T-helper 2 cell treated with Interferon-gamma antibody and Interleukin-4, amounts not matched to agents 5 μg/mL and 100 μg/mL, for 36 hours (primary cell): ENCODE data around the gene GDPD3.
"Not testable (repeated sequence)": the region's sequence is repeated elsewhere in the genome, so short reads cannot be mapped to it uniquely, and the experiment has no call there.

Experiments used
- DNase-seq: peaks from one replicate; pipeline ENCODE4 v3.0.0; 2021; ENCODE audit warnings: low spot score
- H3K27ac Mint-ChIP-seq: one replicate; pipeline ENCODE4 v1.8.0; 2021; ENCODE audit warnings: mild to moderate bottlenecking, mixed read lengths
- H3K27me3 Mint-ChIP-seq: one replicate; pipeline ENCODE4 v1.8.0; 2021; ENCODE audit warnings: low read depth, mixed read lengths
- H3K36me3 Mint-ChIP-seq: one replicate; pipeline ENCODE4 v1.8.0; 2021; ENCODE audit warnings: low read depth, mixed read lengths
- H3K4me1 Mint-ChIP-seq: one replicate; pipeline ENCODE4 v1.8.0; 2021; ENCODE audit warnings: low read depth, mixed read lengths
- H3K4me3 Mint-ChIP-seq: one replicate; pipeline ENCODE4 v1.8.0; 2022; ENCODE audit warnings: mild to moderate bottlenecking, moderate library complexity, mixed read lengths
- H3K9me3 Mint-ChIP-seq: one replicate; pipeline ENCODE4 v1.8.0; 2021; ENCODE audit warnings: mixed read lengths

The GDPD3 gene

DNA sequence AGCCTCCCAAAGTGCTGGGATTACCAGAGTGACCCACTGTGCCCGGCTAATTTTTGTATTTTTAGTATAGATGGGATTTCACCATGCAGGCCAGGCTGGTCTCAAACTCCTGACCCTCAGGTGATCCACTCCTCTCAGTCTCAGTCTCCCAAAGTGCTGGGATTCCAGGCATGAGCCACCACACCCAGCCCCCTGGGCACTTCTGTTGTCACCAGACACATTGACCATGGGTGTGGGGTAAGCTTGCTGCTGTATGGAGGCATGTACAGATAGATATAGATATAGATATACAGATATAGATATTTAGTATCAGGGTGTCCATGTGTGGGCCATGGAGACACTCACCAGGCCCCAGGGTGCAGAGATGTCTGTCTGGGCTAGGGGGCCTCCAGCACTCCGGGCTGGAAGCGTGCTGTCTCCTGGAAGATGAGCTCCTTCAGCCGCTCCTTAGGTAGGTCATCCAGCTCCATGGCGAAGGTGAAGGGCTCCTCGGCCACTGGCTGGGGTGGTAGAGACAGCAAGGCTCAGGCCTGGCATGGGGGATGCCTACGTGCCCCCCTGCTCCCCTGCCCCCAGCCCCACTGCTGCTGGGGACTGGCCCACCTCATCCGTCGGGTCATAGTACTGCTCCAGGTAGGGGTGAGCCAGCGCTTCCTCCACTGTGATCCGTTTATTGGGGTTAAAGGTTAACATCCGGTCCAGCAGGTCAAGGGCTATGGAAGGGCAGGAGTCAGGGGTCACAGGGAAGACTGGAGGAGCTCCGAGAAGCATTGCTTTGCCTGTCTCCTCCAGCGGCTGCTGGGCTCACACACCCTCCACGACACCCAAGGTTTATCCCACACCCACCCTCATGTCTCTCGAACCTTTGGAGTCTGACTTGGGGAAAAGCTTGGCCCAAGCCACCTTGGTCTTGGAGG lies 3.2 kb upstream of the GDPD3 start:
- no peaks in the 10 kb centered on the region for H3K27me3 Mint-ChIP-seq
- DNase-seq: no peak

DNA sequence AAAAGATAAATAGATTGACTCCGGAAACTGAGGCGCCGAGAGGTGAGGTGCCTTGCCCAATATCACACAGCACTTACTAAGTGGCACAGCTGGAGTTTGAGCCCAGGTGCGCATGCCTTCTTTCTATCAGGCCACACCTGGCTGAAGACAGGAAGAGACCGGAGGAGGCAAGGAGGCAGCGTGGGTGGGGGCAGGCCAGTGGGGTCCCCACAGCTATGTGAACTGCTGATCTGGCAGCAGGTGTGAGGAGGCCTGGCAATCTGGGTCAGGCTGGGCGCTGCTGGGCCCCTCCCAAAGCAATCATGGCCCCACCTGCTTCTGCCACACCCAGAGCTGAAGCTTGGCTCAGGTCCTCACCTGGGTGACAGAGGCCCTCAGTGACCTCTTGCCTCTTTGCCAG lies 1.9 kb upstream of the GDPD3 start:
- DNase-seq: no peak
- Mint-ChIP-seq H3K27ac (peak overlapping the region; percentile 26), H3K9me3 (no peaks in the 10 kb centered on the region), H3K27me3 (no peaks in the 10 kb centered on the region), H3K4me3 (no peak overlapping the region), H3K4me1 (peaks cover 3% of the 10 kb centered on the region), H3K36me3 (peaks cover 20% of the 10 kb centered on the region)

More for the DNA sequence above, 3.2 kb upstream of the GDPD3 start:
- no peaks in the 10 kb centered on the region for H3K9me3 Mint-ChIP-seq
- peaks cover 8% of the 10 kb centered on the region for H3K4me1 Mint-ChIP-seq
- H3K36me3 Mint-ChIP-seq: peaks cover 14% of the 10 kb centered on the region
- H3K27ac Mint-ChIP-seq: no peak overlapping the region
- H3K4me3 Mint-ChIP-seq: no peak overlapping the region

DNA sequence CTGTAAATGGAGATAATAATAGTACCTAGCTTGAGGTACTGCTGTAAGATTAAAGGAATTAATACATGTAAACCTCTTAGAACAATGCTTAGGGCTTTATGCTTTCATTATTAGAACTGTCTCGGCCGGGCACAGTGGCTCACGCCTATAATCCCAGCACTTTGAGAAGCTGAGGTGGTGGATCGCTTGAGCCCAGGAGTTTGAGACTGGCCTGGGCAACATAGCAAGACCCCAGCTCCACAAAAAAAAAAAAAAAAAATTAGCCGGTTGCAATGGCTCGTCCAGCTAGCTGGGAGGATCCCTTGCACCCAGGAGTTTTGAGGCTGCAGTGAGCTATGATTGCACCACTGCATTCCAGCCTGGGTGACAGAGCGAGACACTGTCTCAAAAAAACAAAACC lies 1.5 kb upstream of the GDPD3 start:
- not testable (repeated sequence) for H3K4me1 Mint-ChIP-seq, H3K9me3 Mint-ChIP-seq, DNase-seq, H3K4me3 Mint-ChIP-seq, H3K27me3 Mint-ChIP-seq
- H3K36me3 Mint-ChIP-seq: peaks cover 20% of the 10 kb centered on the region
- peak overlapping the region; percentile 26 for H3K27ac Mint-ChIP-seq

DNA sequence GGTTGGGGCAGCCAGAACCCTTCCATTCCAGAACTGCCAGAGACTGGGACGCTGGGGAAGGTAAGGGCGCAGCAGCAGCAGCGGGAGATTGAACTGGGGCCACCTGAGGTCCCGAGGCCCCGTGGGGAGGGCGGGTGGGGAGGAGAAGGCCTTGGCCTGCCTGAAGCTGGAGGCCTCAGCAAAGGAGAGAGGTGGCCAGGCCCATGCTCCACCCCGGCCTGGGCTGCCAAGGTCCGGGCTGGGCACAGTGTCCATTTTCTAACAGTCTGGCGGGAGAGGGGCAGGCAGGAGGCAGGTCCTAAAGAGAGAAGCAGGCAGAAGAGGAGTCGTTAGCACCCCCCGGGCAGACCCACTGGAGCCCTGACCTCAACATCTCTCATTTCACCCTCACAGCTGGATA lies 1.1 kb upstream of the GDPD3 start:
- Mint-ChIP-seq H3K27ac (no peak overlapping the region), H3K4me3 (no peak overlapping the region), H3K4me1 (peaks cover 3% of the 10 kb centered on the region), H3K27me3 (no peaks in the 10 kb centered on the region), H3K9me3 (no peaks in the 10 kb centered on the region), H3K36me3 (peaks cover 18% of the 10 kb centered on the region)
- no peak for DNase-seq

DNA sequence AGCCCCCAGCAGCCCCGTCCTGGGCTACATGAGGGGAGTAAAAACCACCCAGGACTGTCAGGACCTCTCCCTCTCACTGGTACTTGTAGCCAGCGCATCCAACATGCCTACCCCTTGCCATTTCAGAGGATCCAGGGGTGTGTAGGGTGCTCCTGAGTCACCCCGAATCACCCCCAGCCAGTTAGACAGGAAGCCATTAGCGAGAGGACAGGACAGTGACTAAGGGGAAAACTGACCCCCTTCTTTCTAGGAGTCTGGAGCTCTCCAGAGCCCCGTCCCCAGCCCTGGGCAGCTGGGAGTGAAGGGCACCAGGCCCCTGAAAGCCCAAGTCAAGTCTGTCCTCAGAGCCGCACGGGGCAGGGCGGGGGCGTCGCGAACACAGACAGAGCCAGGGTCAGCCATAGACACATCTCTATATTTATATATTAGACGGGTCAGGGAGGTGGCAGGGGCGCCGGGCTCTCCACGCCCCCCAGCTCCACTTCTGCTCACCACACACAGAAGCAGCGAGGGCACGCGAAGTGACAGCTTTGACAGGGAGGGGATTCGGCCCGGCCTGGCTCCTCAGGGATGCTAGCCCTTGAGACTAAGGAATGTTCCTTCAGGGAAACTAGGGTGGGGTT lies 485 bp upstream of the GDPD3 start:
- H3K4me1 Mint-ChIP-seq: peaks cover 3% of the 10 kb centered on the region
- no peaks in the 10 kb centered on the region for H3K9me3 Mint-ChIP-seq
- no peak for DNase-seq
- no peaks in the 10 kb centered on the region for H3K27me3 Mint-ChIP-seq
- H3K4me3 Mint-ChIP-seq: no peak overlapping the region
- peaks cover 17% of the 10 kb centered on the region for H3K36me3 Mint-ChIP-seq
- no peak overlapping the region for H3K27ac Mint-ChIP-seq

DNA sequence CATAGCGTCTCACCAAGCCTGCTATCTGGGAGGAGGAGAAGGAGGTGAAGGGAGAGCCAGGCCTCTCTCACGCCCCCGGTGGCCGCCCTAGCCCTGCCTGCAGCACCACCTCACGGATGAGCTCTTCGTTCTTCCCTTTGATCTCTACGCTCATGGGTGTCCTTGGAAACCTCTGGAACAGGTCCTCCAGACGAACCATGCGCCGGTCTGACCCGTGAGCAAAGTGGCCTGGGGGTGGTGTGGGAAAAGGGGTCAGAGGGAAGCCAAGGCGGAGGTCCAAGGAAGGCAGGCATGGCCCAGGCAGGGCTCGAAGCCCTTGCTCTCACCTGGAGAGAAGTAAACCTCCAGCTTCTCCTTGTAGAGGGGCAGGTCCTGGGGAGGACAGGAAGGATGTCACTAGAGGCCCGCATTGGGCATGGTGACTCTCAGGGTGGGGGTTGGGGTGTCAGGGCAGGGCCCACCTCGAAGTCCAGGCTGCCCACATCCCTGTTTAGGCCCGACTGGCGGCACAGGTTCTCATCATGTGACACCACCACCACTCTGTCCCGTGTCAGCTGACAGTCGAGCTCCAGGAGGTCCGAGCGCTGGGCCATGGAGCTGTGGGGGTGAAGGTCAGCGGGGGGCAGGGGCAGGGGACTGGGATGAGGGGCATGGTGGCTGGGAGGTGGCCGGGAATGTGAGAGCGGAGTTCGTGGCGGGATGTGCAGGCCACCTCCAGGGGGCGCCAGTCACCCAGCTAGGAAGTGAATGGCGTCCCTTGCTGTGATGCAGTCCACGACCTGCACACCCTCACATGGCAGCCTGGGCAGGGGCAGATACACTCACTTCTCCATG lies 923 bp downstream of the GDPD3 start:
- Mint-ChIP-seq H3K27ac (peak overlapping the region; percentile 57), H3K4me1 (peaks cover 3% of the 10 kb centered on the region)
- DNase-seq: peak; percentile 56

DNA sequence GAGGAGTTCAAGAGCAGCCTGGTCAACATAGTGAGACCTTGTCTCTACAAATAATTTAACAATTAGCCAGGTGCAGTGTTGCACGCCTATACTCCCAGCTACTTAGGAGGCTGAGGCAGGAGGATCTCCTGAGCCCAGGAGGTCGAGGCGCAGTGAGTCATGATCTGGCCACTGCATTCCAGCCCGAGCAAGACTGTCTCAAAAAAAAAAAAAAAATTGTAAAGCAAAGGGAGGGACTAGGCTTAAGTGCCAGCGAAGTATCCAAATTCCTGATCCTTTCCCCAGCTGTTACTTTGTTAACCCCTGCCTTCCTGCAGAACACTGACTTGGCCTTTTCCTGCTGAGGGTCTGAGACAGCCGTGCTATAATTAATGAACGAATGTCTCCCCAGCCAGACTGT lies 2.7 kb downstream of the GDPD3 start:
- peaks cover 20% of the 10 kb centered on the region for H3K36me3 Mint-ChIP-seq
- peaks cover 3% of the 10 kb centered on the region for H3K4me1 Mint-ChIP-seq
- no peak overlapping the region for H3K27ac Mint-ChIP-seq
- H3K9me3 Mint-ChIP-seq: no peaks in the 10 kb centered on the region
- no peaks in the 10 kb centered on the region for H3K27me3 Mint-ChIP-seq
- H3K4me3 Mint-ChIP-seq: no peak overlapping the region
- no peak for DNase-seq

More for the DNA sequence above, 923 bp downstream of the GDPD3 start:
- no peaks in the 10 kb centered on the region for H3K27me3 Mint-ChIP-seq
- peaks cover 18% of the 10 kb centered on the region for H3K36me3 Mint-ChIP-seq
- H3K9me3 Mint-ChIP-seq: no peaks in the 10 kb centered on the region
- no peak overlapping the region for H3K4me3 Mint-ChIP-seq

DNA sequence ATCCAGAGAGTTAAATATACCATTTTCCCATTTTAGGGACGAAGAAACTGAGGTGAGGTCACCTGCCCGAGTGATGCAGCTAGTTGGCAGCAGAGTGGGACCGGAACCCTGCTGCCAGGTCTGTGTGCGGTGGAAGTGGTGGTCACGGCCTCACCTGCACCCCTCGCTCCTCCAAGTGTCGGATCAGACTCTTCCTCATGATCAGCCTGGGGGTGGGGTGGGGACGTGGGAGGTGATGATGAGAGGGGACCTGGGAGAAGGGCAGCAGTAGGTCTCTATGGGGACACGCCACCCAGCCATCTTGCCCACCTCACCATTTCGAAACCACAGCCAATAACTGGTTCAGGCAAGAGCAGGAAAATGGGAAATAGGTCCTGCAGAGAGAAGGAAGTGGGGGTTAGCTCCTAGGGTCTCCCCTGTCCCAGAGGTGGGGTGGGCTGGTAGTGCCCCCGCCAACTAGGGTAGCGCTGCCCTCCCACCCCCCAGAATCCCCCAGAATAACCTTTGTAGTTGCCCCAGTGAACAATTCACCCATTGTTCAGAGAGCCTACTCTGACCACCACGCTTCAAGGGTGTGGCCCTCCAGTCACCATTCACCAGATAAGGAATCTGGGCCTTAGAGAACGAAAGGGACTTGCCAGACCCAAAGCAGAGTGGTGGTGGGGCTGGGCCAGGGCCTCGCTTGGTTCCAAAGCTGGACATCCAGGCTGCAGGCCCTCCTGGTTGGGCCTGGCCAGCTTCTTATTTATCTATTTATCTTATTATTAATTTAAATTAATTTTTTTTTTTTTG lies 5.1 kb downstream of the GDPD3 start:
- peaks cover 29% of the 10 kb centered on the region for H3K36me3 Mint-ChIP-seq
- H3K4me3 Mint-ChIP-seq: no peak overlapping the region
- no peaks in the 10 kb centered on the region for H3K27me3 Mint-ChIP-seq
- peaks cover 4% of the 10 kb centered on the region for H3K4me1 Mint-ChIP-seq
- no peaks in the 10 kb centered on the region for H3K9me3 Mint-ChIP-seq
- no peak overlapping the region for H3K27ac Mint-ChIP-seq
- no peak for DNase-seq

DNA sequence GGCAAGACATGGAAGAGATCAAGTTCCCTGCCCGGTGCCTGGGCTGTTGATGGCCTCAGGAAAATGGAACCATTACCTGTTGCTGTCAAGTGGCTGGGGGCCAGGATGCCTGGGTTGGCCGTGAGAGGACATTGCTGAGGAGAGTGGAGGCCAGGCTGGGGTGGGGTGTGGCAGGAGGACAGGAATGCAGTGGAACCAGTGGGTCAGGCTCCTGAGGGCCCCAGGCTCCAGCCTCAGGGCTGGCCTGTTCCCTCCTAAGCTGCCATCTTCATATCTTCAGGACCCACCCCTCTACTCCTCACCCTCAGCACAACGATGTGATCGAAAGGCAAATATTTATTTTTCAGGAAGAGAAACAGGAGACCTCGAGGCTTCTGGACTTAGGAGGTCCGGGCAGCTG lies 8.8 kb downstream of the GDPD3 start:
- Mint-ChIP-seq H3K27ac (no peak overlapping the region), H3K4me1 (peaks cover 1% of the 10 kb centered on the region), H3K36me3 (peaks cover 18% of the 10 kb centered on the region), H3K27me3 (no peaks in the 10 kb centered on the region), H3K9me3 (no peaks in the 10 kb centered on the region), H3K4me3 (no peak overlapping the region)
- no peak for DNase-seq

DNA sequence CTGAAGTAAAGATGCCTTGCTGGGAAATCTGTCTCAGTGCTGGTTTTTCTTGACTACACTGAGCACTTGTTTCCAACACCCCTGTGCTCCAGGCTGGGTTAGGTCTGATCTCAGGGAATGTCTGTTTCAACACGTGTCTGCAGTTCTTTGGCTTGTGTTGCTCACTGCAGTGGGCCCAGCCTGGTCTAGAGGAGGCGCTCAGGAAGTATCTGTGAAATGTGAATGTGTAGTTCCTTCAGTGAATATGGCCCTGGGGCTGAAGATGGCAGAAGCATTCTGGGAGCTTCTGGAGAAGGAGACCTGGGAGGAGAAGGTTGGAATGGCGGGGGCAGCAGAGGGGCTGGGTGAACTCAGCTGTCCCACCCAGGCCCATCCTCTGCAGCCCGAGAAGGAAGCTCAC lies 9.2 kb downstream of the GDPD3 start:
- Mint-ChIP-seq H3K4me1 (peaks cover 1% of the 10 kb centered on the region), H3K27me3 (no peaks in the 10 kb centered on the region), H3K9me3 (no peaks in the 10 kb centered on the region), H3K36me3 (peaks cover 18% of the 10 kb centered on the region), H3K4me3 (no peak overlapping the region), H3K27ac (peak overlapping the region; percentile 37)
- DNase-seq: no peak

DNA sequence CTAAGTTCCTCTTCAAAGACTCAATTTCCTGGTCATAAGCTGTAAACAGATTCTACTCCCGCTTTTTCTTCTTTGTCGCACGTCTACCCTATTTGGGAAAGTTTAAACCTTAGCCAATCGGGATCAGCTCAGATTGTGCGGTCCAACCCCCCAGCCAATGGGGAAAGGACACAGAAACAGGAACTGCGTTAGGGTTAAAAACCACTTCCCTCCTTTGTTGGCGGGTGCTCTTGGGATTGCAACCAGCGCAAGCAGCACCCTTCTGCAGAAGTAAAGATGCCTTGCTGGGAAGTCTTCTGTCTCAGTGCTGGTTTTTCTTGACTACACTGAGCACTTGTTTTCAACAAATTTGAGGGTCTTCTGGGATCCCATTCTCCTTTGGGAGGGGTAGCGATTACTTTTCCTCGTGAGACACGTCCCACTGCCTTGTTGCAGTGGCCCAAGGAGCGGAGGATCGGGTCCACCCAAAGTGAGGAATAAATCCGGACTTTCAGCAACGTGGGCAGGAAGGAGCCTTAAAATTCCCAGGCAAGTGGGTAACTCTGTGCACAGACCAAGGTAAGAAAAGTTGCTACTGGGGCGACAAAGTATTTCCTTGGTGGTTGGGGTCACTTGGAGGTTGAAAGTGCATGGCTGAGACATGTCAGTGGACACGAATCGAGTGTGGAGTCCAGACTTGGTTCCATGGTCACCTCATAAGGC lies 16.3 kb downstream of the GDPD3 start:
- Mint-ChIP-seq H3K4me3 (peak overlapping the region; percentile 61), H3K4me1 (peaks cover 24% of the 10 kb centered on the region), H3K27me3 (no peaks in the 10 kb centered on the region), H3K36me3 (peaks cover 33% of the 10 kb centered on the region), H3K9me3 (peaks cover 22% of the 10 kb centered on the region), H3K27ac (peak overlapping the region; percentile 86)
- DNase-seq: no peak

DNA sequence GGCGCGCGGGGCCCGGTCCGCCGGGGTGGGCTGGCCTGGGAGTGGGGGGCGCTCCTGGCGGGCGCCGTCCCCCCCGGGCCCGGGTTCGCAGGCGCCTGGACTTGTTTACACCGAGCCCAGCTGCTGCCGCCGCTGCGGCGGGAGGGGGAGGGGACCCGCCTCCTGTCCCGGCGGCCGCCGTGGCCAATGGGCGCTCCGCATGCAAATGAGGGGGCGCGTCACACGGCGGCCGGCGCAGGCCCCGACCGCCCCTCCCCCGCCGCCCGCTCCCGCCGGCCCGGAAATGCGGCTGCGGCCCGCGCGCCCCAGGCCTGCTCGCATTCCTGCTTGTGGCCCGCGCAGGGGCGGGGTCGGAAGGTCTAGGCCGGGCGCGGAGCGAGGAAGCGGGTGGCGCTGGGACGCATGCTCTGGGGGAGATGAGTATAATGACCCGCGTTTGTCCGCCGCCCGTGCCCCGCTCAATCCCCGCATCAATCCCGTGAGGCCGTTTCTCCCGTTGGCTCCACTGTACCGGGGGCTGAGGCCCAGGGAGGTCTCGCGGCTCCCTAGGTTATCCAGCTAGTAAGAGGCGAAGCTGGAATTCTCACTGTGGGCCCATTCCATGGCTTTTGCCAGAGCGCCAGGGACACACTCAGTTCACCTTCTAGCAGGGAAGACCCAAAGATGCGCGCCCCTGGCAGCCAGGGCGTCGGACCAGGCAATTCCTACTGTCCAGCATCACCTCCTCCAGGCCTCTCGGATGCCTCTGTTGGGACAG lies 17.1 kb downstream of the GDPD3 start, which contains the start of gene YPEL3:
YPEL3 (minus strand) TSS at position 109 of the 757 bp plus-strand sequence. CDS start 731 bp downstream, outside the sequence.
- H3K9me3 Mint-ChIP-seq: peaks cover 22% of the 10 kb centered on the region
- H3K36me3 Mint-ChIP-seq: peaks cover 33% of the 10 kb centered on the region
- no peaks in the 10 kb centered on the region for H3K27me3 Mint-ChIP-seq
- H3K4me3 Mint-ChIP-seq: peak within 1 kb of the TSS; percentile 89
- peak within 1 kb of the TSS; percentile 88 for H3K27ac Mint-ChIP-seq
- H3K4me1 Mint-ChIP-seq: peaks cover 27% of the 10 kb centered on the region
- peak; percentile 91 for DNase-seq
